ENCODE data around the gene WDTC1. TPM values are rescaled to one million over a fixed set of nuclear protein-coding genes. Genes with fewer than 3 reads are reported as not detected.

Gene WDTC1
- total and polyA plus RNA-seq, 2 experiments from 2014 or later: 18.9 to 52.5 TPM

- TF ChIP-seq CTCF (IDR thresholded peaks at IDR 0.05; ENCODE audit: low read depth, low read length): no peak
- no peaks in the 10 kb centered on the region for H3K27me3 ChIP-seq
- H3K27ac ChIP-seq: no peak overlapping the region
- peaks cover 15% of the 10 kb centered on the region for H3K4me1 ChIP-seq (ENCODE audit: low read depth)
- no peak for DNase-seq (ENCODE audit: low read depth in 1 of 2, low spot score in 1 of 2)
- no peak overlapping the region for H3K4me3 ChIP-seq
- no peaks in the 10 kb centered on the region for H3K36me3 ChIP-seq
- no peaks in the 10 kb centered on the region for H3K9me3 ChIP-seq (ENCODE audit: low read depth)
Observed at GRCh38 chr1:27314737-27315136, 80.3 kb downstream of the WDTC1 start.

GRCh38 chr1:27316860-27317259 is 82.4 kb downstream of the WDTC1 start:
- Histone ChIP-seq H3K4me1 (ENCODE audit: low read depth) (peaks cover 15% of the 10 kb centered on the region), H3K4me3 (no peak overlapping the region), H3K36me3 (no peaks in the 10 kb centered on the region), H3K9me3 (ENCODE audit: low read depth) (no peaks in the 10 kb centered on the region), H3K27ac (peak overlapping the region; percentile 61), H3K27me3 (no peaks in the 10 kb centered on the region)
- no peak for DNase-seq (ENCODE audit: low read depth in 1 of 2, low spot score in 1 of 2)
- no peak for TF ChIP-seq CTCF (IDR thresholded peaks at IDR 0.05; ENCODE audit: low read depth, low read length)

- Histone ChIP-seq H3K4me1 (ENCODE audit: low read depth) (peaks cover 17% of the 10 kb centered on the region), H3K9me3 (ENCODE audit: low read depth) (no peaks in the 10 kb centered on the region), H3K27ac (peak overlapping the region; percentile 91), H3K36me3 (no peaks in the 10 kb centered on the region), H3K27me3 (no peaks in the 10 kb centered on the region), H3K4me3 (no peak overlapping the region)
- TF ChIP-seq CTCF (IDR thresholded peaks at IDR 0.05; ENCODE audit: low read depth, low read length): no peak
- no peak for DNase-seq (ENCODE audit: low read depth in 1 of 2, low spot score in 1 of 2)
Observed at GRCh38 chr1:27318136-27318535, 83.7 kb downstream of the WDTC1 start.

- H3K9me3 ChIP-seq (ENCODE audit: low read depth): no peaks in the 10 kb centered on the region
- TF ChIP-seq CTCF (IDR thresholded peaks at IDR 0.05; ENCODE audit: low read depth, low read length): no peak
- DNase-seq (ENCODE audit: low read depth in 1 of 2, low spot score in 1 of 2): peak in 1 of 2 donors; percentile 59
- no peaks in the 10 kb centered on the region for H3K36me3 ChIP-seq
- peak overlapping the region; percentile 91 for H3K27ac ChIP-seq
- H3K27me3 ChIP-seq: no peaks in the 10 kb centered on the region
- no peak overlapping the region for H3K4me3 ChIP-seq
- peaks cover 19% of the 10 kb centered on the region for H3K4me1 ChIP-seq (ENCODE audit: low read depth)
Observed at GRCh38 chr1:27318596-27318995, 84.2 kb downstream of the WDTC1 start.

- peak; percentile 13 for TF ChIP-seq CTCF (IDR thresholded peaks at IDR 0.05; ENCODE audit: low read depth, low read length)
- peak within 1 kb of the TSS; percentile 66 for H3K4me3 ChIP-seq
Observed at GRCh38 chr1:27321813-27322568, 87.6 kb downstream of the WDTC1 start, which contains the start of gene TMEM222. Gene TMEM222 (plus strand): TSS chr1:27322163. CDS start chr1:27322198, 35 bp downstream.

More at GRCh38 chr1:27321813-27322568, 87.6 kb downstream of the WDTC1 start, which contains the start of gene TMEM222:
- Histone ChIP-seq H3K4me1 (ENCODE audit: low read depth) (peaks cover 19% of the 10 kb centered on the region), H3K36me3 (no peaks in the 10 kb centered on the region), H3K9me3 (ENCODE audit: low read depth) (no peaks in the 10 kb centered on the region), H3K27me3 (no peaks in the 10 kb centered on the region), H3K27ac (peak within 1 kb of the TSS; percentile 91)
- DNase-seq (ENCODE audit: low read depth in 1 of 2, low spot score in 1 of 2): peak; percentile 98 to 99

Measured in cardiac muscle cell (in vitro differentiated cells and primary cell).